SJSA1 (cell line): ENCODE measurements around the gene GOLIM4. TPM values are rescaled to one million over a fixed set of nuclear protein-coding genes. Genes with fewer than 3 reads are reported as not detected.

ENCODE experiments used
- DNase-seq, 2 experiments: peaks; one replicate each; pipeline ENCODE4 v3.0.0-alpha.2; 2015 to 2020; ENCODE audit warnings: low spot score in 2 of 2, low read depth in 1 of 2
- H3K27ac ChIP-seq: fragments of 250-450 bp; sonication (Bioruptor Pico); 2 replicates; pipeline ENCODE4 v1.5.1; 2020; ENCODE audit warnings: mild to moderate bottlenecking, moderate library complexity
- H3K27me3 ChIP-seq: fragments of 250-450 bp; sonication (Bioruptor Pico); replicated peaks from 2 replicates; pipeline ENCODE4 v1.5.1; 2020; ENCODE audit warnings: mild to moderate bottlenecking, moderate library complexity
- H3K36me3 ChIP-seq: fragments of 250-450 bp; sonication (Bioruptor Pico); 2 replicates; pipeline ENCODE4 v1.5.1; 2020; ENCODE audit warnings: mild to moderate bottlenecking
- H3K4me1 ChIP-seq: fragments of 250-450 bp; sonication (Bioruptor Pico); replicated peaks from 2 replicates; pipeline ENCODE4 v1.6.1; 2021; ENCODE audit warnings: mild to moderate bottlenecking
- H3K4me3 ChIP-seq: fragments of 250-450 bp; sonication (Bioruptor Pico); 2 replicates; pipeline ENCODE4 v1.5.1; 2020; ENCODE audit warnings: mild to moderate bottlenecking
- H3K9me3 ChIP-seq: fragments of 250-450 bp; sonication (Bioruptor Pico); replicated peaks from 2 replicates; pipeline ENCODE4 v1.5.1; 2020; ENCODE audit warnings: mild to moderate bottlenecking
- total RNA-seq: library from RNA; depleted of rRNA; stranded (reverse); fragments of >200 nt; shearing (Covaris generic); gene quantifications from 2 replicates; pipeline ENCODE4 v1.2.3, GENCODE V29; 2014

GOLIM4 gene
- total RNA-seq, 1 experiment from 2014 or later = 77.8 TPM

DNA sequence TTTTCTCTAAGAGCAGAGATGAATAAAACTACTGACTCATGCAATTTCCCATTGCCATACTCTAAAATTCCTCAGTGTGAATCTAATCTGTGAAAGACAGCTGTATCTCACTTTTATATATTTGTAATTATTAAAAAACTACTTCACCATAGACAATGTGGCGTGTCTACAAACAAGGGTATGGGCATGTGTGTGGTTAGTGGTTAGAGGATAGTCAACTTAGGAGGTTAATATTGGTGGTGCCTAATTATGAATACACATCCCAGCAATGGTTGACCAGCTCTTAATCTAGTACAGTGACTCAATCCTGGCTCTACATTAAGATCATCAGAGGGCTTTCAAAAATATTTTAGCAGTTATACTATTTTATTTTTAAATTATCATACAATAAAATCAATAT is 94.5 kb downstream of the GOLIM4 start:
- H3K4me3 ChIP-seq = no peak overlapping the region
- H3K27ac ChIP-seq = no peak overlapping the region

DNA sequence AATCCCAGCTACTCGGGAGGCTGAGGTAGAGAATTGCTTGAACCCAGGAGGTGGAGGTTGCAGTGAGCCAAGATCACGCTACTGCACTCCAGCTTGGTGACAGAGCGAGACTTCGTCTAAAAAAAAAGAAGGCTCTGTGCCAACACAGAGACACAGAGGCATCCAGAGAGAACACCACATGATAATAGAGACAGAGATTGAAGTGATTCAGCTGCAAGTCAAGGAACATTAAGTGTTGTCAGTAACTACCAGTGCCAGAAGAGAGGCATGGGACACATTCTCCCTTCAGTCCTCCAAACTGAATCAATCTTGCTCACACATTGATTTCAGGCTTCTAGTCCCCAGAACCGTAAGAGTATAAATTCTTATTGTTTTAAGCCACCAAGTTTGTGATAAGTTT is 97.5 kb downstream of the GOLIM4 start:
- Histone ChIP-seq H3K36me3 (no peaks in the 10 kb centered on the region), H3K9me3 (no peaks in the 10 kb centered on the region; the same call in 1 of the 2 replicates), H3K4me3 (no peak overlapping the region), H3K27ac (no peak overlapping the region), H3K4me1 (no peaks in the 10 kb centered on the region), H3K27me3 (peaks cover 2% of the 10 kb centered on the region; the same call in 1 of the 2 replicates)
- DNase-seq = no peak

More for the DNA sequence above, 94.5 kb downstream of the GOLIM4 start:
- DNase-seq = no peak
- Histone ChIP-seq H3K9me3 (no peaks in the 10 kb centered on the region; the same call in 1 of the 2 replicates), H3K27me3 (0 out of 2 replicates have a peak, but pooled peaks cover 2% of the 10 kb centered on the region), H3K36me3 (no peaks in the 10 kb centered on the region), H3K4me1 (no peaks in the 10 kb centered on the region)

- no peak for DNase-seq
- no peak overlapping the region for H3K27ac ChIP-seq
- H3K27me3 ChIP-seq = peaks cover 10% of the 10 kb centered on the region; the same call in 1 of the 2 replicates
- H3K36me3 ChIP-seq = no peaks in the 10 kb centered on the region
- H3K4me1 ChIP-seq = no peaks in the 10 kb centered on the region
- H3K4me3 ChIP-seq = no peak overlapping the region
- no peaks in the 10 kb centered on the region for H3K9me3 ChIP-seq
Observed at GRCh38 chr3:167996514-167996913, 99.2 kb downstream of the GOLIM4 start.

GRCh38 chr3:167992381-167992780 is 103.3 kb downstream of the GOLIM4 start:
- Histone ChIP-seq H3K27ac (no peak overlapping the region), H3K36me3 (no peaks in the 10 kb centered on the region), H3K27me3 (peaks cover 10% of the 10 kb centered on the region), H3K4me1 (no peaks in the 10 kb centered on the region), H3K4me3 (no peak overlapping the region), H3K9me3 (no peaks in the 10 kb centered on the region)
- DNase-seq = no peak

GRCh38 chr3:167991213-167991612 is 104.5 kb downstream of the GOLIM4 start:
- H3K9me3 ChIP-seq = no peaks in the 10 kb centered on the region
- no peaks in the 10 kb centered on the region for H3K4me1 ChIP-seq
- DNase-seq = no peak
- H3K36me3 ChIP-seq = no peaks in the 10 kb centered on the region
- H3K4me3 ChIP-seq = no peak overlapping the region
- H3K27me3 ChIP-seq = peaks cover 8% of the 10 kb centered on the region
- no peak overlapping the region for H3K27ac ChIP-seq

- Histone ChIP-seq H3K36me3 (no peaks in the 10 kb centered on the region), H3K9me3 (no peaks in the 10 kb centered on the region), H3K27ac (no peak overlapping the region), H3K27me3 (peaks cover 8% of the 10 kb centered on the region), H3K4me1 (no peaks in the 10 kb centered on the region), H3K4me3 (no peak overlapping the region)
- no peak for DNase-seq
Observed at GRCh38 chr3:167989999-167990398, 105.7 kb downstream of the GOLIM4 start.

DNA sequence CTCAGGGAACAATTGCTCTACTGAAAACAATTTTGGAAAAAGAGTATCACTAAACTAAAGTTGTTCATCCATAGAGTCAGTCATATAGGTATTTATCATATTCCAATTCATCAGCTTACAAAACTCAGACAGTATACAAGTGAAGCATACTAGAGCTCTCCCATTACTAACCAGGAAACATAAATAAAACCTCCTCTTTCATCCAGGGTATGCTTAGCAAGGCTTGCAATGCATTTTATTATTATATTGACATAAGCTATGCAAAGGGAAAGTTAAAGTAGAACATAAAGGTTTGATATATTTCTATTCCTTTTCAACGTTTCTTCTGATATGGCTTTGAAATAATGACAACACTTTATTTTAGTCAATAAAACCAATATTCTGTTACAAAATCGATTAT is 106.7 kb downstream of the GOLIM4 start:
- Histone ChIP-seq H3K4me3 (no peak overlapping the region), H3K27ac (no peak overlapping the region), H3K9me3 (no peaks in the 10 kb centered on the region), H3K36me3 (no peaks in the 10 kb centered on the region), H3K4me1 (no peaks in the 10 kb centered on the region), H3K27me3 (peaks cover 8% of the 10 kb centered on the region)
- no peak for DNase-seq

DNA sequence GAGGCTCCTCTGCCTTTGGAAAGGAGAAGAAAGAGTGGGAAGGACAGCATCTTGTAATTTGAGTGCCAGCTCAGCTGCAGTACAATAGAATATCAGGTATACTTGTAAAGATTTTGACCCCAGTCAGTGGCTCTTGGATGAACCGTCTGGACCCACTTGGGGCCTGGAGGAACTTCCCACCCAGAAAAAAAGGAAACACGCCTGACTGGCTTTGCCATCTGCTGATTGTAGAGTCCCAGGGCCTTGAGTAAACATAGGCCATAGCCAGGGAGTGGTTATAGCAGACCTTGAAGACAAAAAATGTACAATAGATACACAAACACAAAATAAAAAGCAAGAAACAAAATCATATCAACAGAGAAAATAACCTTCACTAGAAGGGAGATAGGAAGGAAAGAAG is 112.1 kb downstream of the GOLIM4 start:
- H3K27ac ChIP-seq = no peak overlapping the region
- no peak overlapping the region for H3K4me3 ChIP-seq
- no peaks in the 10 kb centered on the region for H3K4me1 ChIP-seq
- DNase-seq = no peak
- H3K9me3 ChIP-seq = no peaks in the 10 kb centered on the region
- no peaks in the 10 kb centered on the region; the same call in 1 of the 2 replicates for H3K27me3 ChIP-seq
- no peaks in the 10 kb centered on the region for H3K36me3 ChIP-seq

DNA sequence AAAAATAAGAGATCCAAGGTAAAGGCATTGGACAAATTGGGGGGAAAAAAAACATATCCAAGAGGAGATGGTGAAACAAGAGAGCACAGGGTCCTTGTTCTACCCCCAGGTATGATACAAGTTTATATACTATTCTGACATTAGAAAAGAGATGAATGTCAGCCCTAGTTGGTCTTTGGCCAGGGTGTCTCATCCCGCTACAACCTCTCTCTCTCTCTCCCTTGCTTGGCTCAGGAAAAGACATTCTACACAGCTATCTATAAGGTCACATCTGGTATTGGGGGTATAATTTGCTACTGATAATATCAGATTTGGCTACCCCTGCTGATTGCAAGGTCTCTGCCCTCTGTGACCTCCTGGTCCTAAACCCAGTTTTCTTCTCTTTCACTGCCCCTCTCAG is 117.2 kb downstream of the GOLIM4 start:
- no peaks in the 10 kb centered on the region for H3K9me3 ChIP-seq
- DNase-seq = no peak
- H3K4me3 ChIP-seq = no peak overlapping the region
- no peaks in the 10 kb centered on the region for H3K4me1 ChIP-seq
- no peaks in the 10 kb centered on the region for H3K27me3 ChIP-seq
- H3K36me3 ChIP-seq = no peaks in the 10 kb centered on the region
- no peak overlapping the region for H3K27ac ChIP-seq

DNA sequence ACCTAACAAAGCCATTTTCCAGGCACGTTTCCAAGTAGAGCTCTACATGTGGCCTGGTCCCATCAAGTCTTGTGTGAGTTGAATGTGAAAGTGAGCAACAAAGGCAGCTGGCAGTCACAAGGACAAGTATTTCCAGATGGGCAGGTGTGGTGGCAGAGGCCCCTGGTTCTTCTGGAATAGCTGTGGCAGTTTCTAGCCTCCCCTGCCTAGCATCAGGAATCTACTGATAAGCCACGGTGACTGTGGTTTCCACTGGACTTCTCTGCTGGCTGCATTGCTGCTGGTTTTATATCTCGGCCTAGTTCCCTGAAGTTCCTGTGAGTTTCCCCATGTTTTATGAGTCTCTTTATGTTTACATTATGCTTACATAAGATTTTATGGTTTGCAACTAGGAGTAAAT is 117.7 kb downstream of the GOLIM4 start:
- H3K4me1 ChIP-seq = no peaks in the 10 kb centered on the region
- H3K27ac ChIP-seq = no peak overlapping the region
- H3K4me3 ChIP-seq = no peak overlapping the region
- H3K27me3 ChIP-seq = no peaks in the 10 kb centered on the region
- no peaks in the 10 kb centered on the region for H3K9me3 ChIP-seq
- DNase-seq = no peak
- H3K36me3 ChIP-seq = no peaks in the 10 kb centered on the region

DNA sequence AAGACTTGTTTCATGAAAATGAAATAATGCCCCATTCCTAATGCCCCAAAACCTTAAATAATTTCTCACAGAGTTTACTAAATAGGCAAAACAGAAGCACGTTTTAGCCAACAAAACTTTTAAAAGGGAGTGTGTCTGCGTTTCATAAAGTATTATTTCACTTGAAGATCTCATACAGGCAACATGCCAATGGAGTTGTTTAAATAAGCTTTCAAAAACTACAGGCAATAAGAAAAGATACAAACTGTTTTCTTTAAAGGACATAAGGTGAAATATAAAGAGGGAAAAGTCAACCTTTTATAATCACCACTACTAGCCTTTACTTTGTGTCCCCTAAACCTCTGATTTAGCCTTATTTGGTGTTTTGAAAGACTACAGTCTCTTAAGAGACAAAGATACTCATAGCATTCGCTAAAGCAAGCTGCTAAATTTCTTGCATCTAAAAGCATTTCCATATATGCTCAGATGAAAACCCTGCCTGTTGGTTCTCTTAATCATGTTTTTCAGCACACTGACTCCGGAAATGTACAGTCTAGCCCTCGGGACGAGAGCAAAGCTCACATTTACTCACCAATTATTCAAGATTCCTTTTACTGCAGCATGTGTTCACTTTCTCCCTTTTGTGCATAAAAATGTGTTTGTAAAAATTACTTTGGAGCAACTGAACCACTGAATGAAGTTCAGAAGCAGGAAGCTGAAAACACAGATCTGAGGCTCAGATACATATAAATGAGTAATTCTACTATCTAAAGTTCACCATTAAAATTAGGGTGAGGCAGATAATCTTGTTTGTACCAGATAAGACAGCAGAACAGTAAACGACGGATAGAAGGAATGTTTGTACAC is 119.0 kb downstream of the GOLIM4 start:
- Histone ChIP-seq H3K27ac (no peak overlapping the region), H3K36me3 (no peaks in the 10 kb centered on the region), H3K27me3 (no peaks in the 10 kb centered on the region), H3K9me3 (no peaks in the 10 kb centered on the region), H3K4me3 (no peak overlapping the region), H3K4me1 (no peaks in the 10 kb centered on the region)
- DNase-seq = no peak

DNA sequence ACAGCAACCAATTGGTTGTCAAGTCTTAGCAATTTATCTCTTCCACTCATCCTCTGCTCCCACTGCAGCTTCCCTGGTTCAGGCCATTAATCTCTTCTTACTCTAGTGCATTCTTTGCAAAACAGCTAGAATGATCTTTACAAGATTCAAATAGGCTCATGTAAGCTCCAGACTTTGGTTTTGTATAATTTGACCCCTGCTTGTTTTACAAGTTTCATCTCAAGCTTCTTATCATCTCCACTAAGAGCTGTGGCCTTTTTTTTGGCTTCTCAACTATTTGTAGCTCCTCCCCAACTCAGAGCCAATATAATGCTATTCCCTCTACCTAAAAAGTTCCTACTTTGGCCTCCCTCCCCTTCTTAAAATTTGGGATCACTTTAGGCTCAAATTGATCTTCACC is 121.8 kb downstream of the GOLIM4 start:
- Histone ChIP-seq H3K36me3 (no peaks in the 10 kb centered on the region), H3K9me3 (no peaks in the 10 kb centered on the region), H3K4me3 (no peak overlapping the region), H3K27me3 (no peaks in the 10 kb centered on the region), H3K4me1 (no peaks in the 10 kb centered on the region), H3K27ac (no peak overlapping the region)
- DNase-seq = no peak

DNA sequence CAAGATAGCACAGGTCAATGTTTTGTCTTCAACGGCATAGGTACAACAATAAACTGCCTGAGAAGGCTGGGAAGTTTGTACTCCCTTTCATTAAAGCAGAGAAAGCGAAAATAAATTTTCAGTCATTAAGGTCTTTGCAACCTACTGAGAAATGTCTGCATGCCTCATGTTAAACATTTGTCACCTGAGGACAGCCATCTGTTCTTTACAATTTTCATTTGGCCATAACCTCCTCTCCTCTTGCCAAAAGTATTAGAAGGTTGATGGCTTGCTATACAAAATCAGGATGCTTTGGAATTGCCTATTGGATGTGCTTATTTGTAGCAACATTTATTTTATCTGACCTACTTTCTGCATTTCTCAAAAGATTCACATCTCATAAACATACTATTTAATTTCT is 122.7 kb downstream of the GOLIM4 start:
- Histone ChIP-seq H3K36me3 (no peaks in the 10 kb centered on the region), H3K27ac (no peak overlapping the region), H3K4me1 (no peaks in the 10 kb centered on the region), H3K9me3 (no peaks in the 10 kb centered on the region), H3K27me3 (no peaks in the 10 kb centered on the region), H3K4me3 (no peak overlapping the region)
- DNase-seq = no peak

DNA sequence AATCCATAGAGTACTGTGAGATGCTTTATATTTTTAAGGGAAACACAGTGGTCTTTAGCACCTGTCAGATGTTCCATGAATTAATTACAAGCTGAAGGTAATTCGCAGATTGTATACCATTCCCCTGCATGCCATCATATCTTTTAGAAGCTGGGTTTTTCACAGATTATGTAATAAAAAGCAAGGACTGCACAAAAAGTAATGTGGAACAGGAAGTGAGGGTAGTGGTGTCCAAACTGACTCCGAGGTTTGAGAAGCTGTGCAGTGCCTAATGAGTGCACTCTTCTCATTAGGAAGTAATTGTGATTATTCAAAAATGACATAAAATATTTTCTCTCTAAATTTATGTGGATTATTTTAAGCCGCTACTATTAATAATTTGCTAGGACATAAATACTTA is 123.2 kb downstream of the GOLIM4 start:
- Histone ChIP-seq H3K4me1 (no peaks in the 10 kb centered on the region), H3K27ac (no peak overlapping the region), H3K4me3 (no peak overlapping the region), H3K27me3 (no peaks in the 10 kb centered on the region), H3K36me3 (no peaks in the 10 kb centered on the region), H3K9me3 (no peaks in the 10 kb centered on the region)
- no peak for DNase-seq

DNA sequence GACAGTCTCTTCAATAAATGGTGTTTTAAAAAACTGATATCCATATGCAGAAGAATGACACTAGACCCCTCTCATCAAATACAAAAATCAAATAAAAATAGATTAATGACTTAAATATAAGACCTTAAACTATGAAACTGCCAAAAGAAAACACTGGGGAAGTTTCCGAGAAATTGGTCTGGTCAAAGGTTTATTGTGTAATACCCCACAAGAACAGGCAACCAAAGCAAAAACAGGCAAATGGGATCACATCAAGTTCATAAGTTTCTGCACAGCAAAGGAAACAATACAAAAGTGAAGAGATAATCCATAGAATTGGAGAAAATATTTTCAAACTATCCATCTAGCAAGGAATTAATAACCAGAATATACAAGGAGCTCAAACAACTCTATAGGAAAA is 126.2 kb downstream of the GOLIM4 start:
- Histone ChIP-seq H3K9me3 (no peaks in the 10 kb centered on the region), H3K4me3 (no peak overlapping the region), H3K27me3 (no peaks in the 10 kb centered on the region), H3K27ac (no peak overlapping the region), H3K36me3 (no peaks in the 10 kb centered on the region), H3K4me1 (no peaks in the 10 kb centered on the region)
- DNase-seq = no peak
